Measurements from ENCODE around the gene BOD1L1.
"Not testable (repeated sequence)": the region's sequence is repeated elsewhere in the genome, so short reads cannot be mapped to it uniquely, and the experiment has no call there.

The BOD1L1 gene

DNA sequence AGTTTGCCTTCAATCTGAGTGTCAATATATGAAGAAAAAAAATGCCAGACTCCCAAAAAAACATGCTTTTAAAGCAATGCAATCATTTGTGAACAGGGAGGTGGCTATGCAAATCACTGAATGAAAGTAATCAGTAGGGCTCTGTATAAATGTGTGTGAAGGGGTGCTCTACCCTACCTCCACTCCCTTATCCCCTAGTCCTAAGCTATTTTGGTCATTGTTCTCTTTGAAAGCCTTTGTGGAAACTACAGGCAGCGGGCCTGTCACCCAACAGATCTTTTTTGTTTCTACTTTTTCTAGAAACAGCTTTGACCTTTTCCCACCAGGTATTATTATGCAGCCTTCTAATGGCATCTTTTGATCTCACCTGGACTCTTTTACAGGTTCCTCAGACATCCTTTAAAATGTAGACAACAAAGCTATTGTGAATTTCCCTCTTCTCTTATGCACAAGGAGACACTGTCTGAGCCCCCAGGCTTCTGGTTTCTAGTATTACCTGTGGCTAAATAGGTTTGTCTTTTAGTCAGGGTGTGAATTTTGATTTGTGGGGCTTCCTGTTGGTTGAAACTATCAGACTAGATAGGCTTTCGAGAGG lies 9.2 kb downstream of the BOD1L1 start:
- no peak for DNase-seq

DNA sequence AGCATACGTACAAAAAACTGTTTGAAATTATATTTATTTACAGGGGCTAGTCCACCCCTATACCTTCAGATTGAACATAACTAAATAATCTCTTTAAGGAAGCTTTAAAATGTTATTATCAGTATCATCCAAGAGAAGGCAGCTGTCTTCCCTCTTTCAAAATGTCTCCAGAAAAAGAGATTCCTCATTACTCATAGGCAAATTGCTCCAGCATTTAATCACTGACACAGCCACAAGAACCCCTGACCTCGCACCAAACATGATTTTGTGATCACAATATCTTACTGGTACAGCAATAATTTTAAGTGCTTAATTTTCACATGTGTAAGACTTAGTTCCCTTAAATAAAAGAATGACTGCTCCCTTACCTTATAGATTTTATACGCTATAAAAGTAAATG lies 9.7 kb downstream of the BOD1L1 start:
- no peak for DNase-seq

DNA sequence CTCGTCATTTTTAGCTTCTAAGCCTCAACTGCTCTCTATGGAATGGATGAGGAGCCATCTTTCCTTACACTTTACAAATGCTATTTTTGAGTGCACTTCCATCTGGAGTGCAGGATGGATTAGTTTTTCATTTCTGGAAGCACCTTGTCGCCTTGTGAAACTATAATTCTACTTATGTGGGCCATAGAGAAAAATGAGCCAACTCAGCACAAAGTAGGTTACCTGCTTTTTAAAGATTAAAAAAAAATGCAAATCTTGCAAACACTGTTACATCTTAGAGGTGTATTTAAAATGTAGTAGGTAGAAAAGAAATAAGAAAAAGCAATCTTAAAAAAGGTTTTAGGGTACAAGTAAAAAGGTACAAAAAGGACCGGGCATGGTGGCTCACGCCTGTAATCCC lies 10.9 kb downstream of the BOD1L1 start:
- no peak for DNase-seq

DNA sequence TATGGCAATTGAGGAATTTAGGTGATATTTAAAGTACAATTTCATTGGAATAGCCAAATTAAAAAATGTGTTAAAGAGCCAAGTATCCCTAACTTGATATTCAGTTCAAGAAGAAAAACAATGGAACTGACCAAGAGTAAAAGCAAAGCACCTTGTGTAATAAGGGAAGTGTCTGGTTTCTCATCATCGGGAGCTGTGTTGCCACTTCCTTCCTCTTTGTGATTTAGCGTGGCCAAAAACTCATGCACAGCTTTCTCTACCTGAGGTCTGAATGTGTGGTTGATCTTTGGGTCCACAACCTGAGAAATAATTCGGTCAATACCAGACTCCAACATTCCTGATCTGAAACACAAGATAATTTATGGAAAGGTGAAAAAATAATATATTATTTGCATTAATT lies 12.4 kb downstream of the BOD1L1 start:
- no peak for DNase-seq

DNA sequence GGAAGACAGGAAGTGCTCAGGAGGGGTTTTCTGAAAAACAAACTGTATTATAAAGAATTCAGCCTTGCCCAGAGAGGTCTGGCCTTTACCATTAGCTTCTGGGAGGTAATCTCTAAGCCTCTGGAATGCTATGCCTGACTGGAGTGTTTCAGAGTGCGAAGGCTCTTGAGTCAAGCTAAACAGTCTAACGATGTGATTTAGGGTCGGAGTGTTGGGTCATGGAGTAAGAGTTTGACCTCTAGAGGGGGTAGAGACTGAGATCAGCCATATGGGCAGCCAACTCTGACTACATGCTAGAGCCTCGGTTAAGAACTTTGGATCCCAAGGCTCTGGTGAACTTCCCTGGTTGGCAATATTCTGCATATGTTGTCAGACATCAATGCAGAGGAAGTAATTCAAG lies 15.0 kb downstream of the BOD1L1 start:
- DNase-seq: no peak

DNA sequence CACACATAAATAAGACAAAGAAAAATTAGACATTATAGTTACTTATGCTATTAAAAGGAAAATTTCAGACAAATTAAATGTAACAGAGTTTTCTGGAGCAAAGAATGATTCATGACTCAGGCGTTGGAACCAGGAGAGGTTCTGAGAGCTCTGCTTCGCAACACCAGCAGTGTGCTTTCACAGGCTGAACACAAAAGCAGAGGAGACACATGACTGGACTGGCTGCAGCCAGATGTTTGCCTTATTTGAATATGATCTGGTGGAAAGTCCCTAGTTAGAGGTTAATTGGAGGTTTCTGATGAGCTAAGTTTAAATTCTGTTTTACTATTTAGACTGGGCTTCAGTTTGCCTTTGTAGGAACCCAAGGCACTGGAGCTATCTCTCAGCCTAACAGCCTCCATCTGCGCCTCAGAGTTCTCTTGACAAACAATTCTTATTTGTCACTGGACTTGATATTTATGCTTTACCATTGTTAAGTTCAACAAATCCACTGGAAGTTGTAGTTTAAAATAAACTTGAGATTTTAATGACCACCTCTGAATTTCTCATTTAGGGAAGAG lies 16.2 kb downstream of the BOD1L1 start:
- DNase-seq: no peak

DNA sequence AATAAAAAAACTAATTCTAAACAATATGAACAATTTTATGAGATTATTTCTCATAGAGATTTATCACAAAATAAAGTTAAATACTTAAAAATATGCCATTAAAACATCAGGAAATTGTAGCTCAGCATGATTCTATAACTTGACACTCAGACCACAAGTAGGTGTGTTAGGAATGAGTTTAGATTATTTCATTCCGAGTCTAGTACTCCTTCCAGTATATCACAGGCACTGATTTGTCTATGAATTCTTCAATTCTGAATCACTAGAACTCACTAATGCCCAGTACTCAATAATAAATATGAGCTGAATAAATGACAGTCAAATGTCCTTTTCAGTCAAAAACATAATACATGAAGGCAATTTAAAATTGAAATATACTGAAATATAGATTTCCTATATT lies 22.2 kb downstream of the BOD1L1 start:
- DNase-seq: no peak

DNA sequence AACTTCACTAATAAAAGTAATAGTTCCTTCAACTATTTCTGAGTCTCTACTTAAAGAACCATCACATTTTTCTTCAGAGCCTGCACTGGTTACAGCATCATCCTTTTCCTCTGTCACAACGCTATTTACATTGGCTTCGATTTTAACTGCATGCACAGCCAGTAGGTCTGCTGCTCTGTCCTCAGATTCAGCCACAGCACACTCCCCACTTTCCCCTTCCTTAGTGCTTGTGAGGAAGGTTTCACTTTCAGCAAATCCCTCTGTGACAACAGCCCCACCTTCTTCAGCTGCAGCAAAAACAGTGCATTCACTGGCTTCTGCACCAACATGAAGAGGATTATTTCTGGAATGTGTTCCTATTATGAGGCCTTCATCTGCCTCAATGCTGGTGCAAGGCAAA lies 25.7 kb downstream of the BOD1L1 start:
- no peak for DNase-seq

DNA sequence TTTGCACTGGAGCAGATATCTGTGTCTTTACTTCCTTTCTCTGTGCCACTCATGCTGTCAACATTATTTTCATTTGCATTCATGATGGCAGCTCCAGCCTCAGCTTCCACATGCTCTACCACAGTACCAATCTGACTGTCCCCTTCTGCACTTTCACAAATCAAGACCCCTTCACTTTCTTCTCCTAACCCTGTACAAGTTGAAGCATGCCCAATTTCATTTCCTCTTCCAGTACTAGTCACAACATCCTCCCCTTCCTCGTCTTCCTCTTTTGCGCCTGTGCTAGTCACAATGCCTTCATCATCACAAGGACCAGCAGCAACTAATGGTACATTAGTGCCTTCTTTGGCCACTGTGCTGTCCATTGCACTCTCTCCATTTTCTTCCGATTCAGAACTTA lies 26.5 kb downstream of the BOD1L1 start:
- DNase-seq: no peak

DNA sequence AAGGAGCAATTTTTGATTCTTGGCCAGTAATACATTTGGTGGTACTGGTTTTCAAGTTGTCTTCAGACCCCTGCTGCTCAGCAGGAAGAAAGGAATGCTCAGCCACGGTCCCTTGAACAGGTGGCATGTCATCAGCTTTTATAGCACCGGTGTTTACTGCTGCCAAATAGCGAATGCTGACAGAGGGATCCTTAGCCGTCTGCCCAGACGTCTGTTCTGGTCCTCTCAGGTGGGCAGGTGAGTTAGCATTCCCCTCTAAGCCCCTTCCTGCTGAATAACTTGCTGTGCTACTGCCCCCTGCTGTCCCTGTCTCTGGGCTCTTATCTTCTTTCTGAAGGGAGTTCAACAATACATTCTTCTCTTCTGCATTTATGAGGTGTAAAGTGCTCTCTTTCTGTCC lies 28.4 kb downstream of the BOD1L1 start:
- no peak for DNase-seq

DNA sequence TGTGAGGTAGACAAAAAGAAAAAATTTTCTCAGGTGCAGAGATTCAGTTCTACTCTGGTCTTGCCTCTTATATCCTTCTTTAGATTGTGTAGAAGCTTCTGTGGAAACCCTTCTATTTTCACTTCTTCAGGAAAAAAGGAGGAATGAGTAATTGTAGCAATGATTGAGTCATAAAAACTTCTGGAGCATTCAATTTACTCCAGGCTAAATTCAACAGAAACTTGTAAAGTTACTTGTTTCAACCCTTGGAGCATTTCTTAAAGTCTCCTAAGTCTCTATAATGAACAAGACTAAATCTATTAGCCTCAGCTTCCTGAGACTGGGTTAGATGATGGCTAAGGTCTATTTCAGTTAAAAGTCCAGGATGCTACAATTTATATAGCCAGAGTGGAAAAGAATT lies 29.9 kb downstream of the BOD1L1 start:
- DNase-seq: no peak

DNA sequence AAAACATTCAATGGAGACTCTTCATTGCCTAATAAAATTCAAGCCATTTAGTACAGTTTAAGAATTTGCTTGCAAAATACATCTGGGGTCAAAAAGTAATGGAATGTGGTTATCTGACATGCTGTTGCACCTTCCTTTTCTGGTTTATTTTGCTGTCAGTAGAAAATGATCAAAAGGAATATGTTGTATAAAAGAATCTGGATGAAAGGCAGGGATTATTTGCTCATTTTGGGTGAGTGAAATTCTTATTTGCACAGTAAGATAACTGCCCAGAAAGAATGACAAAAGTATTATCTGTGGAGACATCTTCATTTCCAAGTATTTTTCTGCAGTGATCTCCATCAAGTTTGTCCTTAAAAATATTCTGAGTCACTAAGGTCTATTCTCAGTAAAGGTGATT lies 30.4 kb downstream of the BOD1L1 start:
- DNase-seq: no peak

DNA sequence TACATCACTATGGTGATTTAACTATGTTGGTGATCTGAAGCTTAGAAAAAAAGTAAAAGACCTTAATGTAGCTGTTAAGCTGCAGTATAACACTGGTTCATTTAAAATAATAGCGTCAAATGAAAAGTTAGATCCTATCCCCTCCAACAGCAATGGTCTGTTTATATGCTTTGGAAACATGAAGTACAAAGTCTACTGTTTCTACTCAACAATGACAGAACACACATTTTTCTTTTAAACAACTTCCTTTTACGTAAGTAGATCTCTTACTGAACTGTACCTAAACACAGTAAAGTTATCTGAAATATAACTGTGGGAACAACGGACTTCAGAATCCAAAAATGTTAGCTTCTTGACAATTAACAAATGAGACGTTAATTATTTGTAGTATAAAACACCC lies 35.3 kb downstream of the BOD1L1 start:
- DNase-seq: no peak

DNA sequence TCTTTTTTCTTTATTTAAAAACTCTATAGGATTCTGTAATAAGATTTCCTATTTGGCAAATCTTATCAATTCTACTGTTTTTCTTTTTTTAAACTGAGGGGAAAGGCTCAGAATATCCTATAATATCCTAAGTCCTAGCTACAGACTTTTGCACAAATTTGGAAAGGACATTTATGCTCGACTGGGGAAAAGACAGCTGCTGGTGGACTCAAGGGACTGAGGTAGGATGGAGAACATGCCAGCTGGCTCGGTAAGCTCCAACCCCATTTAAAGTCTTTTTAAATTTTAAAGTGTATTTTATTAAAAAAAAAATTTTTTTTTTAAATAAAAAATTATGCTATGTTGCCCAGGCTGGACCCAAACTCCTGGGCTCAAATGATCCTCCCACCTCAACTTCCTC lies 36.8 kb downstream of the BOD1L1 start:
- DNase-seq: no peak

DNA sequence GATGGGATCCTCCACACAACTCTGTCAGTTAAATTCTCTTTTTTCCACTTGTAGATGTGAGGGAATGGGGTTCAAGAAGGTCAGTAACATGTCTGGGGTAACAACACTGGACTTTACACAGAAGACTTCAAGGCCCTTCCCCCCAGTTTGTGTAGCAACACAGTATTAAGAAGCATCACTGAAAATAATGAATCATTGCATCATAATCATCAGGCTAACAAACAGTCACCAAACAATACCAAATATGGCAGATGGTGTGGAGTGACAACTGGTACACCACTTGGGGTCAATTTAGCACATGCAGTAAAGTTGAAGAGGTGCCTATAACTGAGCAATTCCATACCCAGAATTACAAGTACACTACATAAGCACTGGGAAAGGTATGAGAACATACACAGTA lies 38.6 kb downstream of the BOD1L1 start:
- DNase-seq: no peak

DNA sequence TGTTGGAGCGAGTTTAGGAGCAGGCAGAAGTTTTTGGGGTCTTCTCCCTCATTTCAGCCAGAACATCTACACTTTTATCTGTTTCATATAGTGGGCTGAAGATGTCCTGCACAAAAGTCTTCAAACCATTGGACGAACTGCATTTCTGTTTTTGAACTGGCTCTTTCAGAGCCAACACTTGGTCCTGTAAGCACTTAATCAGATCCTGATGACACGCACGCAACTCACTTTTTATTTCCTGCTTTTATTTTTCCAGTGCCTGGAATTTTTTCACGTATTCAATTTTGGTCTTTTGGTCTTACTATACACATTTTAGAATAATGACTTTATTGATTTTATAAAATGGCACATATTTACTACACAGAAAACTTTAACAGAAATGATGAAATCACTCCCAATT lies 43.0 kb downstream of the BOD1L1 start:
- no peak for DNase-seq

DNA sequence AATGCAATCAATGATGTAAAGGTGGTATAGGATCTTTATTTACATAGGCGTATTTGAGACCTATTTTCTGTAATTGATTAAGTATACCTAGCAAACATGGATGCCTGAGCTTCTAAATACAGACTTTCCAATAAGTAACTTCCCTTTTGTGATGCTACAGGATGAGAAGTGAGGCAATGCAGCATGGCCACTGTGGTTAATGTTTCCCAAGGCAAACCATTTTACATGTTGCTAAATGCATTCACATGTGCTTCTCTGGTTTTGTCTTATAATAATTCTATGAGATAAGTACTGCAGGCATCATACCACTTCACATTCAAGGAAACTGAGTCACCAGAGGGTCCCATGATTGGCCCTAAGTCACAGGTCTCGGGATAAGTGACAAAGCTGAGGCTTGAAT lies 47.5 kb downstream of the BOD1L1 start:
- no peak for DNase-seq

DNA sequence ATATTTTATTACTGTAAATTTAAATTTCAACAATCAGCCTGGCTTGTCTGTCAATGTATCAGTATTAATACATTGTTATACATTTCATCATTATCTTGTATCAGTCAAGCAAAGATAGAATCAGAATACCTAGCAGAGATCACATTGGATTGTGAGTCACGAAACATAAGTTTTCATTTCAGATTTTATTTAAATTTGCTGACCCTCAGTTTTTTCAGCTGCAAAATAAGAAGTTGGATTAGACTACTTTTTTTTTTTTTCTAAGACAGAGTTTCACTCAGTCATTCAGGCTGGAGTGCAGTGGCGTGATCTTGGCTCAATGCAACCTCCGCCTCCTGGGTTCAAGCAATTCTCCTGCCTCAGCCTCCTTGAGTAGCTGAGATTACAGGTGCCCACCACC lies 49.9 kb downstream of the BOD1L1 start:
- DNase-seq: no peak

DNA sequence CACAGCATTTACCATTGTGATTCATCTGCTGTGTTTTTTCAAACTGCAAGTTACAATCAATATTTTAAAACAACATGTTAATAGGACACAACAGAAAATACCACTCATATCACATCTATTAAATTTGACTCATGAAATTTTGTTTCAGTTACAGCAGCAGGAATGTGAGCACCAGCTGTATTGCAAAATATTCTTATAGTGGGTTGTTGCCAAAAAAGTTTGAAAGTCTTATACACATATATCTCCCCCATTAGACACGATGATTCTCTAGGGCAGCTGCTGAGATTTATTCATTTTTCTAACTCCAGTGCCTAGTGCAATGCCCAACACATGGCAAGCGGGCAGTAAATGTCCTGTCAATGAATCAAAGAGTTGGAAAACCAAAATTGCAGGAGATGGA lies 56.6 kb downstream of the BOD1L1 start:
- DNase-seq: no peak

DNA sequence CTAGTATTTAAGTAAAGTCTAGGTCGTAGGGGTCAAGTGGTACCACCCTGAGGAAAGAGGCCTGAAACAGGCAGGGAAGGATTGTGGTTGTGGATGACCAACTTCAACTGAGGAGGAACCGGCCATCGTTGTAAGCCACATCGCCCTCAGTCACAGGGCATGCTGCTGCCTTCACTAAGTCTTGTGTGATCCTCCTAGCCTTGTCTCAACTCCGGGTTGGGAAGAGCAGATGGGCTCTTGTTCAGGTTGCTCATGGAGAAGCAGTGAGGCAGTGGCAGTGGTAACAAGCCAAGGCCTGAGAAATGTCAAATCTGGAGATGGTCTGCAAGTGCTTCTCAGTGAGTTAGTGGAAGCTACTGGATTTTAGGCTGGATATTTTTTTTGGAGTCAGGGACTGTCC lies 60.4 kb downstream of the BOD1L1 start:
- no peak for DNase-seq

DNA sequence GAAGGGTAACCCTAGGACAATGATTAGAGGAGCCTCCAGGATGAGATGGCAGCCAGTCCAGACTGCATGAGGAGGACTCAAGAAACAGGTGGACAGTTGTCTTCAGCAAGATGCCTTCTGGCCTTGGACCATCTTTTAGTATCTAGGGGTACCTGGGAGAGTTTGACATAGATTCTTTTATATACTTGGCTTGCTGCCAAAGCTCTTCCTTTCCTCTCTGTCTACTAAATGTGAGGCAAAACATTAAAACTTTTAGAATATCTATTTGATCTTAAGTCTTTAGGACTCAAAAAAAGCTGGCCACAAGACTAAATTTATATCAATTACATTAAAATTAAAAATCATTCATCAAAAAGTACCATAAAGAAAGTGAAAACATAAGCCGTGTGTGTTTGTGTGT lies 64.6 kb downstream of the BOD1L1 start:
- DNase-seq: no peak

DNA sequence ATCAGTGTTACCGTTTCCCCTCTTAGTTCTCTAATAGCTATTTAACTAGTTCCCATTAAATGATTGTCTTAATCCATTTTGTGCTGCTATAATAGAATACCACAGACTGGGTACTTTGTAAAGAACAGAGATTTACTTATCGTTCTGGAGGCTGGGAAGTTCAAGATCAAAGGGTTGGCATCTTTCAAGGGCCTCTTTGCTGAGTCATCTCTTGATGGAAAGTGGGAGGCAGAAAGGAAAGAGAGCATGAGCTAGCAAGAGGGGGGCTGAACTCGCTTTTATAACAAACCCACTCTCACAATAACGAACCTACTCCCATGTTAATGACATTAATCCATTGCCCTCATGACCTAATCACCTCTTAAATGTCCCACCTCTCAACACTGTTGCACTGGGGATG lies 65.9 kb downstream of the BOD1L1 start:
- no peak for DNase-seq

DNA sequence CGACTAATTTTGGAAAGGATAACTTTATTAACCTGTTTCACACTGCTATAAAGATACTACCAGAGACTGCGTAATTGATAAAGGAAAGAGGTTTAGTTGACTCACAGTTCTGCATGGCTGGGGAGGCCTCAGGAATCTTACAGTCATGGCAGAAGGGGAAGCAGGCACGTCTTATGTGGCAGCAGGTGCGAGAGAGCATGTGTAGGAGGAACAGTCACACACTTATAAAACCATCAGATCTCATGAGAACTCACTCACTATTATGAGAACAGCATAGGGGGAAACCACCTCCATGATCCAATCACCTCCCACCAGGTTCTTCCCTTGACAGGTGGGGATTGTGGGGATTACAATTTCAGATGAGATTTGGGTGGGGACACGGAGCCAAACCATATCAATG lies 67.4 kb downstream of the BOD1L1 start:
- not testable (repeated sequence) for DNase-seq

DNA sequence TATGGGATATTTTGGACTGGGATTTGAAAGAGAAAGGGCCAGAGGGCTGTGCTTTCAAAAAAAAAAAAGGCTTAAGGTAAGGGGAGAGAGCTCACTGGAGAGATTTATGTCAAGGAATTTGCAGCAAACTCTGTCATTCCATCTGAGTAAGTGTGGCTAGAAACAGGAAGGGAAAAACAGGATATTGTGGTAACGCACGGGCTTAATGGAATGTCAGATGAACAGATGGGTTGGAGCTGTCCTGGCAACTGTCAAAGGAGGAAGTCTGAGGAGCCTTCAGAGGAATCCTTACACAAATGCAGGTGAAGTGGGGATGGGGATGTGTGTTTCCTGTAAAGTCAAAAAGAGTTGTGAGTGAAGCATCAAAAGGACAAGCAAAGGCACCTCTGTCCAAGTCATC lies 68.1 kb downstream of the BOD1L1 start:
- DNase-seq: no peak

DNA sequence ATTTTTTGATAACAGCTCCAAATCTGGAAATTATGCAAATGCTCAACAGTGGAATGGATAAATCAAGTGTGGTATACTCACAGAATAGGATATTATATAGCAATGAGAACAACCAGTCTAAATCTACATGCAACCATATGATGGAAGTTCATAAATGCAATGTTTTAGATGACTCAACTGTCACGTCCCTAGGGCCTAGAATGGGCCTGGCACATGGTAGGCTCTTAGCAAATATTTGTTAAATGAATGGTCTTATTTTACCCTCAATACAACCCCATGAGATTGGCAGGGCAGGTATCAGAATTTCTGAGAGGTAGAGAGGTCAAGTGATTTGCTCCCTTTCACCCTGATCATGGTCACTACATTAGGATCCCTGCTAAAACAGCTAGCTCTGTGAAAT lies 68.6 kb downstream of the BOD1L1 start:
- DNase-seq: no peak

DNA sequence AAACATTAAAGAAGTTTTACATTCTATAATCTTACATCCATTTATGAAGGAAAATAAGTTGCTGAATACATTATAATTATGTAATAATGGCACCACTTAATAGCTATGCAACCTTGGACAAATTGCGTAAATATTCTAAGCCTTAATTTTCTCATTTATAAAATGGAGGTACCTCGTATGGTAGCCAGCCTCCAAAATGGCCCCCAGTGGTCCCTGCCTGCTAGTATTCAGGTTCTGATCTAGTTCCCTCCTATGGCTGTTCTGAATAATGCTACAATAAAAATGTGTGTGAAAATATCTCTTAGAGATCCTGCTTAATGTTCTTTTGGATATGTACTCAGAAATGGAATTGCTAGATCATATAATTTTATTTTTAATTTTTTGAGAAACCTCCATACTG lies 72.2 kb downstream of the BOD1L1 start:
- no peak for DNase-seq
